DOHH2 (cell line): ENCODE results near the gene ACAD8.
"Not testable (repeated sequence)": the region's sequence is repeated elsewhere in the genome, so short reads cannot be mapped to it uniquely, and the experiment has no call there.

Source experiments
- CTCF ChIP-seq: fragments of 200-600 bp; sonication (generic); IDR thresholded peaks from one replicate; pipeline ENCODE4 v1.5.1; 2014; ENCODE audit warnings: antibody characterized with exemption, mild to moderate bottlenecking, low read depth, low read length; ENCODE audit not compliant: poor library complexity, severe bottlenecking
- EZH2phosphoT487 ChIP-seq: fragments of 200-600 bp; sonication (generic); IDR thresholded peaks from 2 replicates; pipeline ENCODE4 v1.6.1; 2017; ENCODE audit warnings: borderline replicate concordance, mild to moderate bottlenecking, antibody characterized with exemption, low read length, moderate library complexity, mixed read lengths

- not testable (repeated sequence) for TF ChIP-seq CTCF, EZH2phosphoT487
Measured at GRCh38 chr11:134284349-134284748, 31.0 kb downstream of the ACAD8 start.
